GM21723 (cell line): ENCODE data around the gene THAP11.
"Not testable (repeated sequence)": the region's sequence is repeated elsewhere in the genome, so short reads cannot be mapped to it uniquely, and the experiment has no call there.

Experiments used
- ATAC-seq: cut with Tn5 transposase; IDR thresholded peaks from one replicate; pipeline ENCODE4 v1.9.1; 2021; ENCODE audit warnings: mild to moderate bottlenecking, moderate library complexity; ENCODE audit not compliant: unreplicated experiment

THAP11 gene

GRCh38 chr16:67861877-67862276 lies 19.8 kb downstream of the THAP11 start:
- no peak for ATAC-seq

DNA sequence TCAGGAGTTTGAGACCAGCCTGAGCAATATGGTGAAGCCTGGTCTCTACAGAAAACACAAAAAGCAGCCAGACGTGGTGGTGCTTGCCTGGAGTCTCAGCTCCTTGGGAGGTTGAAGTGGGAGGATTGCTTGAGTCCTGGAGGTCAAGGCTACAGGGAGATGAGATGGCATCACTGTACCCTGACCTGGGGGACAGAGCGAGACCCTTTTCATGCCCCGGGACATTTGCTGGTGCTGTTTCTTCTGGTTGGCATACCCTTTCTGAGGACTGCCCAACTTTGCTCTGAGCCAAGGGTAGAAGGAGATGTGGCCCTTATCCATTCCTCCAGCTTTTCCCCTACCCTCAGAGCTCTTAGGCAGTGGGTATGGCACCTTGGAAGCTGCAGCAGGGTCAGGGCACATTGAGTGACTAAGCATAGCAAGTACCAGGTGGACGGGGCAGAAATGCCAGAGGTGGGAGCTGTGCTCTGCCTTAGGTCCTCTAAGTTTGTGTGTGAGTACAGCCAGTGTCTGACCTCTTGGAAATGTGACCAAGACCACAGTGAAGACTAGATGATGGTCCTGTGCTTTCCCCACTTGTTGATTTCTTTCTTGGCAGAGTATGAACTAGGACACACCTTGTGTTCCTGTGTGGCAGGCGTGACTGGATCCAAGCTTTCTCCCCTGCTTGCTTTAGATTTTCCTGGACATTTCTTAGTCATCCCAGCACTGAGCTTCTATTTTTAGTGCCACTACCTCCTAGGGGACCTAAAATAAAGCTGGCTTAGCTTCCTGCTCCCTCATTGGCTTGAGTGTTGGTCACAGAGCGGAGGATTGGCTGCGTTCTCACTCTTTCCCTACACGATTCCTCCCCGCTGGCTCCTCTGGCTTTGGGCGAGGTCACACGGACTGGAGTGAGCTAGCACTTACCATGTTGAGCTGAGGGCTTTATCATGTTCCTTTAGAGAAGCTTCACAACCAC lies 20.8 kb downstream of the THAP11 start:
- no peak for ATAC-seq

GRCh38 chr16:67864044-67864443 lies 21.9 kb downstream of the THAP11 start:
- ATAC-seq: not testable (repeated sequence)

DNA sequence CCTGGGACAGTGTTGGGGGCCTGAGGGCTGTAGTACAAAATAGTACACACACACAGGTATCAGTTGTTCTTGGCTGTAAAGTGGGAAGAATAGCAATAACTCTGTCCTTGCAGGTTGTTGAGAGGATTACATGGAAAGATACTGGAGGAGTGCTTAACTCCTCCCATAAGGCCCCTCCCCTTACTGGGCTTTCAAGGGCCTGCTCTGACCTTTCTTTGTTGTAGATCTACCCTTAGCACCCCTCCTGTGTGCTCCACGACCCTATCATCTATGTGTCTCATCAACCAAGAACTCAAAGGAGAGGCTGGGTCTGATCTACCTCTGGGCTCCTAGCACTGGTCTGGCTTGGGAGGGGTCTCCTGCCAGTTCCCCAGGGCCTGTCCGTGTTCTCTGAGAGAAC lies 22.5 kb downstream of the THAP11 start:
- no peak for ATAC-seq

GRCh38 chr16:67865318-67865717 lies 23.2 kb downstream of the THAP11 start:
- no peak for ATAC-seq

DNA sequence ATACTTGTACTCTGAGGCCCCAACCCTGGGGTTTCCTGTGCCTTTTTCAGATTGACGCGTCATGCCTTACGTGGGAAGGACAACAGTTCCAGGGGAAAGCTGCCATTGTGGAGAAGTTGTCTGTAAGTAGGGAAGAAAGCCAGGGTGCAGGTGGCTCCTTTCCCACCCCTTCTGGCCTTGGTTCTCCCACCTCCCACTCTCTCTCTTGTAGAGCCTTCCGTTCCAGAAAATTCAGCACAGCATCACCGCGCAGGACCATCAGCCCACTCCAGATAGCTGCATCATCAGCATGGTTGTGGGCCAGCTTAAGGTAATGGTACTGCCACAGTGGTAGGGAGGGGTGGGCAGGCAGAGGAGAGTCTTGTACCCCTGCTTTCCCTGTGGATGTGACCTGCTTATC lies 26.2 kb downstream of the THAP11 start:
- no peak for ATAC-seq

- ATAC-seq: no peak
Observed at GRCh38 chr16:67869653-67870052, 27.5 kb downstream of the THAP11 start.

- ATAC-seq: no peak
Observed at GRCh38 chr16:67871256-67871655, 29.1 kb downstream of the THAP11 start.

DNA sequence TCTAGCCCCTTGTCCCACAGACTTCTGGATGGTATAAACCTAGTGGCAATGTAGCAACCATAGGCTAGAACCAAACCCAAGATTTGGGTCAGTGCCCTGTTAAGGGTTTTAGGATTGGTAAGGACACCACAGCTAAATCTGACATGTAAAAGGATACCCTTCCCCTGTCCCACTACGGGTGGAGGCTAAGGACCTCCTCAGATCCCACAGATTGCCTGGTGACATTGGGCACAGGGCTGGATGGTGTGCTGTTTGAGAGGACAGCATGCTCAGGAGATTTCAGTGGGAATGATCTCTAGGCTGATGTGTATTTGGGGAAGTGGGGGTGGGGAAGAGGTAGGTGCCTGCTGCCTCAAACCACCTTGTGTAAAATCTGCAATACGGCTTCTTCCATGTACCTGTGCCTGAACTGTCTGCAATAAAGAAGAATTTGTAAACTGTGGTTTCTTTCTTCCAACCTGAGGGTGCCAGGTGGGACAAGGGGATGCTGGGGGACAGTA lies 30.1 kb downstream of the THAP11 start:
- no peak for ATAC-seq

DNA sequence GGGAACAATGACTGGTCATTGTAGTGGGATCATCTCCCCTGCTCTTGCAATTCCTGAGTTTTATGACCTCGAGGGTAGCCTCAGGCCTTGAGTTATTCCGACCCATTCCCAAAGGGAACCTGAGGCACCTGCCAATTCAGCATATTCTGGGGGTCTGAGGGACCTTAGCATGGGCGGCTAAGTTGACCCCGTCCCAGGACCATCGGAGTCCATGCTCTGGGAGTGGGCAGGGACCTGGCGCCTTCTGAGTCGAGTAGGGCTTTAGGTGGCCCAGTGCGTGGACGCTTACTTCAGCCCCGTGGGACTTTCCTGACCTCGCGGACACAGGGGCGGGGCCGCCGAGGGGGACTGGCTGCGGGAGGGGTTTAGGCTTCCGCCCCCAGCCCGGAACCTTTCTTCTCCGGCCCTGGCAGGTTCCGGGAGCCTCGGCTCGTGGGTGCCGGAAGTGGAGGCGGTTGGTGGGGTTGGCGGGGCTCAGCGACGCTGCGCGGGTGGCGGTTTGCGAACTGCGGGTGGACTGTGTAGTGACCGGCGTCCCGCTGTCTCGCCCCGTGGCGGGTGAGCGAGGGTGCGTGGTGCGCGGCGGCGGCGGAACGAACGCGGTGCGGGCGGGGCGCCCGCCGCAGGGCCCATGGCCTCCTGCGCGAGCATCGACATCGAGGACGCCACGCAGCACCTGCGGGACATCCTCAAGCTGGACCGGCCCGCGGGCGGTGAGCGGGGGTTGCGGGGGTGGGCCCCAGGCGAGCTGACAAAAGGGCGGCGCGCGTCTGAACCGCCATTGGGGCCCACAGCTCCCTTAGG lies 30.7 kb downstream of the THAP11 start, which contains the start of gene EDC4:
EDC4 (plus strand) TSS at position 422 of the 804 bp plus-strand sequence; CDS start at position 632, 210 bp downstream.
- peak; percentile 68 for ATAC-seq

DNA sequence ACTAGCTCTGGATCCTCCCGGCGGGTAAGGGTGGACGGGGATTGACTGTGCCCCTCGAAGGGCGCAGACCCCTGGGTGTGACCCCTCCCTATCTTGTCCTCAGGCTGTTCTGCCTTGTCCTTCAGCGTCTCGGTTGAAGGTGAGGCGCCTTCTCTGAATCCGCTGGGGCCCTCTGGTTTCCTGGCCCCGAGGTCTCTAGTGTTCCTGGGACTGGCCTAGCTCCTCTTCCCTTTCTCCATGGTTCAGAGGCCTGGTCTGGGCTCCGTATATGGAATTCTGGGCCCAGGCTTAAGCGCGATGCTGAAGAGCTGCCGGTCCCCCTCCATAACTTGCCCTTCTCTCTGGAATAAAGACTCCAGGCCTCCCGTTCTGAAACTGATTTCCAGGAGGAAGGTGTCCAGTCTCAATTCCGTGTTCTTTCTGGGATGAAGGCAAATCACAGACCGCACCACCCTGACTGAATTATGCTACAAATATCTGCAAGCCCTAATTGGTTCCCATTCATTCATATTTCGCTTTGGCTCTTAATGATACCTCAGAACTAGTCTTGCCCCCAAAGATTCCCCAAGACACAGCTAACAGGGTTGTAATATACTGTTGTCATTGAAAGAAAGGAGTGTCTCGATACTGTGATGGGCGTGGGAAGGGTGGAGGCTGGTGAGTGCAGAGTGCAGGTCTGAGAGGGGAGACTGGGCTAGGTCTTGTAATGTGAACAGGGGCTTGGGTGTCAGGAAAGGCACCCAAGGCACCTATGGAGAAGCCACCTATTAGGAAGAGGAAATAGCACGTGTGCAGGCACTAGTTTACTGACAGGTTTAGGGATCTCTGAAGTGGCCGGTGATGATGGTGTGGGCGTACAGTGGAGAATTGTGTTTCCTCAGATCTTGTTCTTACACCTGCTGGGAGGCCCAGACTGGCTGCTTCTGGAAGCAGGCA lies 31.6 kb downstream of the THAP11 start:
- ATAC-seq: peak; percentile 13

- ATAC-seq: no peak
Observed at GRCh38 chr16:67874372-67874771, 32.3 kb downstream of the THAP11 start.

DNA sequence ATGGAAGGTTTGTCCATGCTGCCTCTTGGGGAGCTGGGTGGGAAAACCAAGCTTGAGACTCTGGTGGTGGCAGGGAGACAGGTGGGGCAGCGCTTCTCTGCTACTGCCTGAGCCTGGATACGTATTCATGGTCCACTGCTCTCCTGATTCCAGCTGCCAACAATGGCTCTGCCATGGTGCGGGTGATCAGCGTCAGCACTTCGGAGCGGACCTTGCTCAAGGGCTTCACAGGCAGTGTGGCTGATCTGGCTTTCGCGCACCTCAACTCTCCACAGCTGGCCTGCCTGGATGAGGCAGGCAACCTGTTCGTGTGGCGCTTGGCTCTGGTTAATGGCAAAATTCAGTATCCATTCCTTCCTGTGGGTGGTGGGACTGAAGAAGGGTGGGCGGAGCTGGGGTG lies 34.9 kb downstream of the THAP11 start:
- ATAC-seq: no peak

DNA sequence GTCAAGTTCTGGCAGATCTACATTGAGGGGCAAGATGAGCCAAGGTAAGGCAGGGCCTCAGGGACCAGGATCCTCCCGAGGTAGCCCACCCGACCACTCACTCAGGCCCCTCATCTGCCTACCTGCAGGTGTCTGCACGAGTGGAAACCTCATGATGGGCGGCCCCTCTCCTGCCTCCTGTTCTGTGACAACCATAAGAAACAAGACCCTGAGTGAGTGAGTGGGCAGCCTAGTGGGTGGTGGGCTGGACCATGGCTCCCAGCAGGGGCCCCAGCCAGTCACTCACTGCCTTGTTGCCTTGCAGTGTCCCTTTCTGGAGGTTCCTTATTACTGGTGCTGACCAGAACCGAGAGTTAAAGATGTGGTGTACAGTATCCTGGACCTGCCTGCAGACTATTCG lies 36.1 kb downstream of the THAP11 start:
- no peak for ATAC-seq

DNA sequence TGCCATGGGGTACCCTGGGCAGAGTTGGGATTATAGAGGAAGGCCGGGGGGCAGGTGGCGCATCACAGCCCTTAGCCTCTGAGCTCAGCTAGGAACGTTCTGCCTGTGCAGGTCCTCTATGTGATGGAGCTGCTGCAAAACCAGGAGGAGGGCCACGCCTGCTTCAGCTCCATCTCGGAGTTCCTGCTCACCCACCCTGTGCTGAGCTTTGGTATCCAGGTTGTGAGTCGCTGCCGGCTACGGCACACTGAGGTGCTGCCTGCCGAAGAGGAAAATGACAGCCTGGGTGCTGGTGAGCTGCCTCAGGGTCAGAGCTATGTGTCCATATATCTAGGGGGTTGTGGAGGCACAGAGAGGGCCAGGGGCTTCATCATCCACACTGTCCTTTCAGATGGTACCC lies 36.7 kb downstream of the THAP11 start:
- ATAC-seq: no peak

- ATAC-seq: no peak
Observed at GRCh38 chr16:67879462-67879861, 37.3 kb downstream of the THAP11 start.

DNA sequence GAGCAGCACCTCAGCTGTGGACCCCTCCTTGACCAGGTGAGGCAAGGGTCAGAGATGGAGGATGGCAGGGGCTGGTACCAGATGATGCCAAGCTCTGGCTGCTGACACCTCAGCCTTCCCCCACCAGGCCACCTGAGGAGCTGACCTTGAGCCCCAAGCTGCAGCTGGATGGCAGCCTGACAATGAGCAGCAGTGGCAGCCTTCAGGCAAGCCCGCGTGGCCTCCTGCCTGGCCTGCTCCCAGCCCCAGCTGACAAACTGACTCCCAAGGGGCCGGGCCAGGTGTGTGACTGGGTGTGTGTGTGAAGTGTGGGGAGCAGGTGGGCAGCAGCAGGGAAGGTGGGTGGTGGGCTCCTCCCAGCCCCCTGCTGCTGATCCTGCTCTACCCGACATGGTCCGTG lies 37.8 kb downstream of the THAP11 start:
- no peak for ATAC-seq

DNA sequence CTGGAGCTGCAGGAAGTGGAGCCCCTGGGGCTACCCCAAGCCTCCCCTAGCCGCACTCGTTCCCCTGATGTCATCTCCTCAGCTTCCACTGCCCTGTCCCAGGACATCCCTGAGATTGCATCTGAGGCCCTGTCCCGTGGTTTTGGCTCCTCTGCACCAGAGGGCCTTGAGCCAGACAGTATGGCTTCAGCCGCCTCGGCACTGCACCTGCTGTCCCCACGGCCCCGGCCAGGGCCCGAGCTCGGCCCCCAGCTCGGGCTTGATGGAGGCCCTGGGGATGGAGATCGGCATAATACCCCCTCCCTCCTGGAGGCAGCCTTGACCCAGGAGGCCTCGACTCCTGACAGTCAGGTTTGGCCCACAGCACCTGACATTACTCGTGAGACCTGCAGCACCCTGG lies 38.5 kb downstream of the THAP11 start:
- ATAC-seq: no peak

GRCh38 chr16:67881621-67882161 lies 39.6 kb downstream of the THAP11 start:
- no peak for ATAC-seq
